K562 (cell line): ENCODE measurements around the gene SKOR1. TPM values are rescaled to one million over a fixed set of nuclear protein-coding genes. Genes with fewer than 3 reads are reported as not detected.

Source experiments
- ARHGAP35 ChIP-seq: fragments of 450-650 bp; IDR thresholded peaks from 2 replicates; pipeline ENCODE4 v1.6.1; 2018; ENCODE audit not compliant: partially characterized antibody
- ATF7 ChIP-seq: fragments of 450-650 bp; IDR thresholded peaks from 2 replicates; pipeline ENCODE4 v1.7.1; 2014; ENCODE audit warnings: mild to moderate bottlenecking, moderate library complexity
- CBX1 ChIP-seq: sonication (generic); IDR thresholded peaks from 2 replicates; pipeline ENCODE4 v1.6.1; 2016; ENCODE audit warnings: antibody characterized with exemption, low read depth, mild to moderate bottlenecking
- CBX2 ChIP-seq: fragments of 200-600 bp; sonication (generic); IDR thresholded peaks from one replicate; pipeline ENCODE4 v1.6.1; 2012; ENCODE audit warnings: mild to moderate bottlenecking, low read length, inconsistent platforms; ENCODE audit not compliant: insufficient read depth, poor library complexity, severe bottlenecking
- CREBBP ChIP-seq: IDR thresholded peaks from one replicate; pipeline ENCODE4 v1.6.1; 2012; ENCODE audit warnings: low read depth, mild to moderate bottlenecking, control low read depth, inconsistent platforms, low read length
- DMBX1 ChIP-seq: fragments of 250-450 bp; sonication (Bioruptor Pico); IDR thresholded peaks from 2 replicates; pipeline ENCODE4 v1.8.0; 2022; ENCODE audit warnings: inconsistent platforms, mild to moderate bottlenecking, moderate library complexity, borderline replicate concordance
- ELF2 ChIP-seq: fragments of 250-450 bp; sonication (Bioruptor Pico); IDR thresholded peaks from 2 replicates; pipeline ENCODE4 v1.5.0; 2021; ENCODE audit warnings: mild to moderate bottlenecking
- HCFC1 ChIP-seq: IDR thresholded peaks from 2 replicates; pipeline ENCODE4 v1.6.1; 2012; ENCODE audit warnings: low read depth, low read length, improper control_type of control experiment
- HDAC2 ChIP-seq: fragments of 450-650 bp; IDR thresholded peaks from 2 replicates; pipeline ENCODE4 v1.6.1; 2016; ENCODE audit warnings: mild to moderate bottlenecking
- KAT7 ChIP-seq: sonication (generic); formaldehyde crosslinking; IDR thresholded peaks from 2 replicates; pipeline ENCODE4 v1.8.0; 2022; ENCODE audit warnings: missing genetic modification reagents, mild to moderate bottlenecking, borderline replicate concordance
- PTBP1 ChIP-seq: fragments of 200-400 bp; formaldehyde crosslinking; IDR thresholded peaks from 2 replicates; pipeline ENCODE4 v1.6.1; 2017; ENCODE audit warnings: low read depth, low read length
- PTTG1 ChIP-seq: fragments of 450-650 bp; IDR thresholded peaks from 2 replicates; pipeline ENCODE4 v1.6.1; 2016; ENCODE audit warnings: low read depth, mild to moderate bottlenecking, missing genetic modification characterization, missing compliant biosample characterization
- RBBP5 ChIP-seq: fragments of 200-600 bp; sonication (generic); IDR thresholded peaks from 2 replicates; pipeline ENCODE4 v1.6.1; 2012; ENCODE audit warnings: borderline replicate concordance, mild to moderate bottlenecking, low read length, control low read depth, inconsistent platforms; ENCODE audit not compliant: insufficient read depth, poor library complexity, severe bottlenecking
- SIX5 ChIP-seq, 2 experiments: IDR thresholded peaks; 2 replicates each; pipeline ENCODE4 v1.6.1; 2011; ENCODE audit warnings: low read length in 2 of 2, borderline replicate concordance in 1 of 2, low read depth in 1 of 2, mild to moderate bottlenecking in 1 of 2, moderate library complexity in 1 of 2; ENCODE audit not compliant: insufficient read depth in 1 of 2
- TAF7 ChIP-seq: fragments of 450-650 bp; IDR thresholded peaks from 2 replicates; pipeline ENCODE4 v1.6.1; 2016; ENCODE audit warnings: missing genetic modification characterization, missing compliant biosample characterization
- TCFL5 ChIP-seq: fragments of 250-450 bp; sonication (Bioruptor Pico); conservative IDR thresholded peaks from 2 replicates; pipeline ENCODE4 v1.6.1; 2021; ENCODE audit warnings: mild to moderate bottlenecking, moderate library complexity, matching md5 sums
- ZNF282 ChIP-seq: sonication (generic); formaldehyde crosslinking; IDR thresholded peaks from 2 replicates; pipeline ENCODE4 v1.8.1; 2023; ENCODE audit warnings: missing genetic modification reagents
- ZNF324 ChIP-seq: fragments of 250-450 bp; sonication (Bioruptor Pico); IDR thresholded peaks from 2 replicates; pipeline ENCODE4 v1.4.0; 2020; ENCODE audit warnings: mild to moderate bottlenecking
- ZNF778 ChIP-seq: fragments of 450-650 bp; formaldehyde crosslinking; IDR thresholded peaks from 2 replicates; pipeline ENCODE4 v1.4.0; 2020; ENCODE audit warnings: mild to moderate bottlenecking, moderate library complexity
- polyA plus RNA-seq, 8 experiments: library from polyadenylated mRNA; depleted of rRNA in 4 of 8; stranded (reverse) in 5 of 8; unstranded in 3 of 8; fragments of >200 nt; fragmentation: Nextera tagmentation in 2 of 8; fragmentation: Illumina TruSeq in 1 of 8; extraction: Ambion mirVana in 2 of 8; extraction: Trizol in 1 of 8; gene quantifications; 2 replicates each; pipeline versions ENCODE4 v1.2.1 to v1.2.3, GENCODE V29; 2011 to 2014; ENCODE audit warnings: inconsistent platforms in 1 of 8, missing spikeins in 1 of 8
- total RNA-seq, 7 experiments: library from RNA; depleted of rRNA in 6 of 7; stranded (reverse); fragments of >200 nt in 6 of 7; fragmentation: Illumina TruSeq in 2 of 7; extraction: Trizol in 2 of 7; gene quantifications; 2 replicates each; pipeline versions ENCODE4 v1.2.1 to v1.2.3, GENCODE V29; 2011 to 2021; ENCODE audit warnings: low replicate concordance in 1 of 7
- TF ChIP-seq, protein P1 (sequence below): fragments of 250-450 bp; sonication (Bioruptor Pico); IDR thresholded peaks from 2 replicates; pipeline ENCODE4 v1.9.0; 2021; ENCODE audit warnings: mild to moderate bottlenecking
- TF ChIP-seq, protein P2 (sequence below), 2 experiments: fragments of 450-650 bp; IDR thresholded peaks; 2 replicates each; pipeline ENCODE4 v1.6.1; 2018; ENCODE audit warnings: mild to moderate bottlenecking in 2 of 2, low read depth in 1 of 2; ENCODE audit not compliant: partially characterized antibody in 2 of 2
- TF ChIP-seq, protein P3 (sequence below), 2 experiments: fragments of 450-650 bp; conservative IDR thresholded peaks; 2 replicates each; pipeline ENCODE4 v1.6.1; 2017; ENCODE audit warnings: mild to moderate bottlenecking in 2 of 2, moderate library complexity in 2 of 2

The SKOR1 gene
- total and polyA plus RNA-seq, 9 of the 15 experiments (the other 6 are each of a cell fraction or from before 2014, with no cell fraction given) = 0.04 to 0.41 (median 0.09) TPM; not detected in 3

DNA sequence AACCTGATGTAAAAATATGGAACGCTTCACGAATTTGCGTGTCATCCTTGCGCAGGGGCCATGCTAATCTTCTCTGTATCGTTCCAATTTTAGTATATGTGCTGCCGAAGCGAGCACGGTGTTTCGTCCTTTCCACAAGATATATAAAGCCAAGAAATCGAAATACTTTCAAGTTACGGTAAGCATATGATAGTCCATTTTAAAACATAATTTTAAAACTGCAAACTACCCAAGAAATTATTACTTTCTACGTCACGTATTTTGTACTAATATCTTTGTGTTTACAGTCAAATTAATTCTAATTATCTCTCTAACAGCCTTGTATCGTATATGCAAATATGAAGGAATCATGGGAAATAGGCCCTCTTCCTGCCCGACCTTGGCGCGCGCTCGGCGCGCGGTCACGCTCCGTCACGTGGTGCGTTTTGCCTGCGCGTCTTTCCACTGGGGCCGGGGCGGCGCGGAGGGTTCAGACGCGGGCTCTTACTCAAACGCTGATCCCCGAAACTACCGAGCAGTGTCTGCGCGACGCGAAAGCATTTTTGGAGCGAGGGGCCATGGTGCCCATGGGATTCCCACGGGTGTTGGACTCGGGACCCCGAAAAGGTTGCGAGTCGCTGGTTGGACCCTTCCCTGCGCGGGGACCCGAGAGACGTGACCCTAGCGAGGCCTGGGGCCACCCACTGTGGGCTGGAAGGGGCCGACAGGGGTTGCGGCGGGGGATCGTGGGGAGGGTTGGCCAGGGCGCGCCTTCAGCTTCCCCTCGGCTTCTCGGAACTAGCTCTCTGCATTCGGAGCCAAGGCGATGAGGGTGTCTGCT lies 14.8 kb downstream of the SKOR1 start, which contains the start of gene RNU6-1 (continued):
- TF ChIP-seq SIX5 (IDR thresholded peaks at IDR 0.05; ENCODE audit: borderline replicate concordance in 1 of 2, insufficient read depth in 1 of 2, low read depth in 1 of 2, low read length in 2 of 2) (no peak), TAF7 (tag) (peak; percentile 81), ATF7 (peak; percentile 79), RBBP5 (peak; percentile 98), TCFL5 (CRISPR knock-in tag) (no peak), HCFC1 (peak; percentile 47; the same call in 1 of the 2 replicates), ELF2 (CRISPR knock-in tag) (peak; percentile 33; the same call in 1 of the 2 replicates), CBX1 (0 out of 2 replicates have a peak, but pooled peaks have one; percentile 33), KAT7 (CRISPR knock-in tag) (peak; percentile 87; the same call in 1 of the 2 replicates), ZNF282 (CRISPR knock-in tag) (no peak), HDAC2 (peak; percentile 67; the same call in 1 of the 2 replicates), CBX2 (no peak), ZNF778 (CRISPR knock-in tag) (no peak), ARHGAP35 (no peak), DMBX1 (CRISPR knock-in tag) (no peak), PTTG1 (no peak), PTBP1 (no peak), ZNF324 (CRISPR knock-in tag) (no peak), CREBBP (no peak)
- TF ChIP-seq, protein P1, sequence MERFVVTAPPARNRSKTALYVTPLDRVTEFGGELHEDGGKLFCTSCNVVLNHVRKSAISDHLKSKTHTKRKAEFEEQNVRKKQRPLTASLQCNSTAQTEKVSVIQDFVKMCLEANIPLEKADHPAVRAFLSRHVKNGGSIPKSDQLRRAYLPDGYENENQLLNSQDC (CRISPR knock-in tag) = 0 out of 2 replicates have a peak, but pooled peaks have one; percentile 81
- TF ChIP-seq, protein P2, sequence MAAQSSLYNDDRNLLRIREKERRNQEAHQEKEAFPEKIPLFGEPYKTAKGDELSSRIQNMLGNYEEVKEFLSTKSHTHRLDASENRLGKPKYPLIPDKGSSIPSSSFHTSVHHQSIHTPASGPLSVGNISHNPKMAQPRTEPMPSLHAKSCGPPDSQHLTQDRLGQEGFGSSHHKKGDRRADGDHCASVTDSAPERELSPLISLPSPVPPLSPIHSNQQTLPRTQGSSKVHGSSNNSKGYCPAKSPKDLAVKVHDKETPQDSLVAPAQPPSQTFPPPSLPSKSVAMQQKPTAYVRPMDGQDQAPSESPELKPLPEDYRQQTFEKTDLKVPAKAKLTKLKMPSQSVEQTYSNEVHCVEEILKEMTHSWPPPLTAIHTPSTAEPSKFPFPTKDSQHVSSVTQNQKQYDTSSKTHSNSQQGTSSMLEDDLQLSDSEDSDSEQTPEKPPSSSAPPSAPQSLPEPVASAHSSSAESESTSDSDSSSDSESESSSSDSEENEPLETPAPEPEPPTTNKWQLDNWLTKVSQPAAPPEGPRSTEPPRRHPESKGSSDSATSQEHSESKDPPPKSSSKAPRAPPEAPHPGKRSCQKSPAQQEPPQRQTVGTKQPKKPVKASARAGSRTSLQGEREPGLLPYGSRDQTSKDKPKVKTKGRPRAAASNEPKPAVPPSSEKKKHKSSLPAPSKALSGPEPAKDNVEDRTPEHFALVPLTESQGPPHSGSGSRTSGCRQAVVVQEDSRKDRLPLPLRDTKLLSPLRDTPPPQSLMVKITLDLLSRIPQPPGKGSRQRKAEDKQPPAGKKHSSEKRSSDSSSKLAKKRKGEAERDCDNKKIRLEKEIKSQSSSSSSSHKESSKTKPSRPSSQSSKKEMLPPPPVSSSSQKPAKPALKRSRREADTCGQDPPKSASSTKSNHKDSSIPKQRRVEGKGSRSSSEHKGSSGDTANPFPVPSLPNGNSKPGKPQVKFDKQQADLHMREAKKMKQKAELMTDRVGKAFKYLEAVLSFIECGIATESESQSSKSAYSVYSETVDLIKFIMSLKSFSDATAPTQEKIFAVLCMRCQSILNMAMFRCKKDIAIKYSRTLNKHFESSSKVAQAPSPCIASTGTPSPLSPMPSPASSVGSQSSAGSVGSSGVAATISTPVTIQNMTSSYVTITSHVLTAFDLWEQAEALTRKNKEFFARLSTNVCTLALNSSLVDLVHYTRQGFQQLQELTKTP (IDR thresholded peaks at IDR 0.05; ENCODE audit: low read depth in 1 of 2, partially characterized antibody in 2 of 2) = peak; percentile 8 to 87
- TF ChIP-seq, protein P3, sequence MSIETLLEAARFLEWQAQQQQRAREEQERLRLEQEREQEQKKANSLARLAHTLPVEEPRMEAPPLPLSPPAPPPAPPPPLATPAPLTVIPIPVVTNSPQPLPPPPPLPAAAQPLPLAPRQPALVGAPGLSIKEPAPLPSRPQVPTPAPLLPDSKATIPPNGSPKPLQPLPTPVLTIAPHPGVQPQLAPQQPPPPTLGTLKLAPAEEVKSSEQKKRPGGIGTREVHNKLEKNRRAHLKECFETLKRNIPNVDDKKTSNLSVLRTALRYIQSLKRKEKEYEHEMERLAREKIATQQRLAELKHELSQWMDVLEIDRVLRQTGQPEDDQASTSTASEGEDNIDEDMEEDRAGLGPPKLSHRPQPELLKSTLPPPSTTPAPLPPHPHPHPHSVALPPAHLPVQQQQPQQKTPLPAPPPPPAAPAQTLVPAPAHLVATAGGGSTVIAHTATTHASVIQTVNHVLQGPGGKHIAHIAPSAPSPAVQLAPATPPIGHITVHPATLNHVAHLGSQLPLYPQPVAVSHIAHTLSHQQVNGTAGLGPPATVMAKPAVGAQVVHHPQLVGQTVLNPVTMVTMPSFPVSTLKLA (conservative IDR thresholded peaks at IDR 0.05) = peak; percentile 87 to 91
